ENCODE data around the gene GPR6. TPM values are rescaled to one million over a fixed set of nuclear protein-coding genes. Genes with fewer than 3 reads are reported as not detected.

Gene GPR6
- total and polyA plus RNA-seq, 9 of the 15 experiments (the other 6 are each of a cell fraction or from before 2014, with no cell fraction given): not detected

DNA sequence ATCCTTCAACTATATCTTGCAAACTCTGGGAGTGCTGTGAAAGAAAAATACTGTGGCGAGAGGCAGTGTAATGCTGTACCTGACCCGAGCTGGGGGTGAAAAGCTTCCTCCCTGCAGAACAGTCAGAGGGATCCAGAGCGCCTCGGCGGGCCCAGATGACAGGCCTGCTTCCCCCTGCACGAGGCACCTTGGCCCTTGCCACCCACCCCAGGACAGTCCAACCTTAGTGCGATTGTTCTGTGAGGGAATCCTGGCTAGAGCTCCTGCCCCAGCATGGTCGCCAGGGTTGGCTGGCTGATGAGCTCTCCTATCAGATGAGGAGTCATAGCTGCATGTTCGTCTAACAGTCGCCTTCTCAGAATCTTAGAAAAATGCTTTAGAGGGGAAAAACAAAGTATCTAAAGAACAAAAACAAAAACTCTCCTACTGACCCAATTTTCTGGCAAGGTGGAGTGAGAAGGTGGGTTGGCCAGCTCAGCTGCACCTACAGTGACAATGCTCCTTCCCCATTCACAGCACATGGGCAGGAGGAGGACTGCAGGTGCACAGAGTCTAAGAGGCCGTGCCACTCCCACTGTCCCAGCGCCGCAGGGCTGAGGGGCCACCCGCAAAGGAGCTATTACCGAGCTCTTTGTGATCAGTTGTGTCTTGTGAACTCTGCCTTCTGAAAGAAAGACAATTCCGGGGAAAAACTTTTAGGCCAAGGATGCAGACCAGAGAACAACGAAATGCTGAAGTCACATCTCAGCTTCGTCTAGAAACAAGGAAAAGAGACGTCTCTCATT, 28.6 kb upstream of the GPR6 start:
- ChIA-PET POLR2A (interaction anchor here (1.4 kb wide), 1 partner anchor 11 kb away, joined by 3 read pairs; no protein-coding TSS in a partner anchor), CTCF (ENCODE audit: low intra/inter-chr PET ratio) (no interaction called here)
- H3K79me2 ChIP-seq (ENCODE audit: control insufficient read depth, insufficient read depth, low read length): no peaks in the 10 kb centered on the region
- TF ChIP-seq ZZZ3 (IDR thresholded peaks at IDR 0.05) (no peak), NR3C1 (CRISPR knock-in tag; IDR thresholded peaks at IDR 0.05) (no peak)
- TF ChIP-seq, protein P1, sequence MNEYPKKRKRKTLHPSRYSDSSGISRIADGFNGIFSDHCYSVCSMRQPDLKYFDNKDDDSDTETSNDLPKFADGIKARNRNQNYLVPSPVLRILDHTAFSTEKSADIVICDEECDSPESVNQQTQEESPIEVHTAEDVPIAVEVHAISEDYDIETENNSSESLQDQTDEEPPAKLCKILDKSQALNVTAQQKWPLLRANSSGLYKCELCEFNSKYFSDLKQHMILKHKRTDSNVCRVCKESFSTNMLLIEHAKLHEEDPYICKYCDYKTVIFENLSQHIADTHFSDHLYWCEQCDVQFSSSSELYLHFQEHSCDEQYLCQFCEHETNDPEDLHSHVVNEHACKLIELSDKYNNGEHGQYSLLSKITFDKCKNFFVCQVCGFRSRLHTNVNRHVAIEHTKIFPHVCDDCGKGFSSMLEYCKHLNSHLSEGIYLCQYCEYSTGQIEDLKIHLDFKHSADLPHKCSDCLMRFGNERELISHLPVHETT (CRISPR knock-in tag; conservative IDR thresholded peaks at IDR 0.05 in 1 of 2, IDR thresholded peaks at IDR 0.05 in 1 of 2): no peak
- H3K4me3 ChIP-seq: no peak overlapping the region
- no peaks in the 10 kb centered on the region for H3K36me3 ChIP-seq (ENCODE audit: control insufficient read depth, insufficient read depth, low read length)
- under 1% methylated on average over 17 of the region's 19 CpGs for WGBS (ENCODE audit: insufficient coverage, low coverage, missing lambda C conversion rate)
- no peak for ATAC-seq
- H3K4me1 ChIP-seq (replicated peaks in 1 of 2; ENCODE audit: control insufficient read depth in 2 of 2, insufficient read depth in 2 of 2, low read length in 2 of 2): no peaks in the 10 kb centered on the region
- in situ Hi-C loops (cut with MboI) (no loop called here), intact Hi-C loops (cut with micrococcal nuclease) (no loop called here)
- FAIRE-seq: no peak
- no TSS peak for BruUV-seq (replicated peaks)
- H3K27me3 ChIP-seq (ENCODE audit: control insufficient read depth in 2 of 2, insufficient read depth in 2 of 2, low read length in 2 of 2): peaks cover 0 to 5% of the 10 kb centered on the region in 2 experiments; a peak in 3 of 5 replicates
- no peaks in the 10 kb centered on the region for H4K20me1 ChIP-seq (replicated peaks; ENCODE audit: control insufficient read depth, insufficient read depth, low read length)
- no peaks in the 10 kb centered on the region for H3K9me1 ChIP-seq (ENCODE audit: control insufficient read depth, insufficient read depth, low read length)
- H2AFZ ChIP-seq (ENCODE audit: low read depth, low read length): no peak overlapping the region
- H3K9ac ChIP-seq (ENCODE audit: insufficient read depth in 1 of 2, low read depth in 2 of 2, low read length in 2 of 2): no peak overlapping the region; a peak in 1 of 4 replicates
- DNase-seq (ENCODE audit: extremely low read depth in 1 of 4, low spot score in 3 of 4): no peak
- no peaks in the 10 kb centered on the region for H3K9me3 ChIP-seq (replicated peaks; ENCODE audit: control insufficient read depth, insufficient read depth, low read depth, low read length)
- H3K4me2 ChIP-seq (ENCODE audit: insufficient read depth, low read length): no peak overlapping the region
- no peak overlapping the region for H3K27ac ChIP-seq (ENCODE audit: extremely low read depth, low read depth, low read length)
